ENCODE results near the gene ANTKMT.
A peak's percentile ranks its signal among the peaks of the same experiment; 100 is the strongest.

The ANTKMT gene

DNA sequence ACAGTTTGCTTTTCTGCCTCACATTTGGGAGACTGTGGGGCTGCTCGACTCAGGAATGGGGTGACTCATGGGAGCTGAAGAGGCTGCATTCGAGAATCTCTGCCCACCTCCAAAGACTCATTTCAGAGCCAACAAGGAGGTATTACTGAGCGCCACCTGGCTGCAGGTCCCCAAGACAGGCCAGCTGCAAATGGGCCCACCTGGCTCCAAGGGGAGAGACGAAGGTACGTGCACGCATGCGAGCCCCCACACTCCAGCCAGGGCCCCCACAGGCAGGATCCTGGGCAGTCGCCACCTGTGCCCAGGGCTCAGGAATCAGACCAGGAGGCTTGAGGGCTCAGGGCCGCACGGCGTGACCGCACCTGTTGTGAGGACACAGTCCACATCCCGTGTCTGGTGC, 12.0 kb downstream of the ANTKMT start:
- TF ChIP-seq, protein P1, sequence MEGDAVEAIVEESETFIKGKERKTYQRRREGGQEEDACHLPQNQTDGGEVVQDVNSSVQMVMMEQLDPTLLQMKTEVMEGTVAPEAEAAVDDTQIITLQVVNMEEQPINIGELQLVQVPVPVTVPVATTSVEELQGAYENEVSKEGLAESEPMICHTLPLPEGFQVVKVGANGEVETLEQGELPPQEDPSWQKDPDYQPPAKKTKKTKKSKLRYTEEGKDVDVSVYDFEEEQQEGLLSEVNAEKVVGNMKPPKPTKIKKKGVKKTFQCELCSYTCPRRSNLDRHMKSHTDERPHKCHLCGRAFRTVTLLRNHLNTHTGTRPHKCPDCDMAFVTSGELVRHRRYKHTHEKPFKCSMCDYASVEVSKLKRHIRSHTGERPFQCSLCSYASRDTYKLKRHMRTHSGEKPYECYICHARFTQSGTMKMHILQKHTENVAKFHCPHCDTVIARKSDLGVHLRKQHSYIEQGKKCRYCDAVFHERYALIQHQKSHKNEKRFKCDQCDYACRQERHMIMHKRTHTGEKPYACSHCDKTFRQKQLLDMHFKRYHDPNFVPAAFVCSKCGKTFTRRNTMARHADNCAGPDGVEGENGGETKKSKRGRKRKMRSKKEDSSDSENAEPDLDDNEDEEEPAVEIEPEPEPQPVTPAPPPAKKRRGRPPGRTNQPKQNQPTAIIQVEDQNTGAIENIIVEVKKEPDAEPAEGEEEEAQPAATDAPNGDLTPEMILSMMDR (conservative IDR thresholded peaks at IDR 0.05; ENCODE audit: low read length), result no peak
- no peak for DNase-seq (ENCODE audit: low read depth)
- H3K4me3 ChIP-seq (ENCODE audit: low read length), result no peak overlapping the region

DNA sequence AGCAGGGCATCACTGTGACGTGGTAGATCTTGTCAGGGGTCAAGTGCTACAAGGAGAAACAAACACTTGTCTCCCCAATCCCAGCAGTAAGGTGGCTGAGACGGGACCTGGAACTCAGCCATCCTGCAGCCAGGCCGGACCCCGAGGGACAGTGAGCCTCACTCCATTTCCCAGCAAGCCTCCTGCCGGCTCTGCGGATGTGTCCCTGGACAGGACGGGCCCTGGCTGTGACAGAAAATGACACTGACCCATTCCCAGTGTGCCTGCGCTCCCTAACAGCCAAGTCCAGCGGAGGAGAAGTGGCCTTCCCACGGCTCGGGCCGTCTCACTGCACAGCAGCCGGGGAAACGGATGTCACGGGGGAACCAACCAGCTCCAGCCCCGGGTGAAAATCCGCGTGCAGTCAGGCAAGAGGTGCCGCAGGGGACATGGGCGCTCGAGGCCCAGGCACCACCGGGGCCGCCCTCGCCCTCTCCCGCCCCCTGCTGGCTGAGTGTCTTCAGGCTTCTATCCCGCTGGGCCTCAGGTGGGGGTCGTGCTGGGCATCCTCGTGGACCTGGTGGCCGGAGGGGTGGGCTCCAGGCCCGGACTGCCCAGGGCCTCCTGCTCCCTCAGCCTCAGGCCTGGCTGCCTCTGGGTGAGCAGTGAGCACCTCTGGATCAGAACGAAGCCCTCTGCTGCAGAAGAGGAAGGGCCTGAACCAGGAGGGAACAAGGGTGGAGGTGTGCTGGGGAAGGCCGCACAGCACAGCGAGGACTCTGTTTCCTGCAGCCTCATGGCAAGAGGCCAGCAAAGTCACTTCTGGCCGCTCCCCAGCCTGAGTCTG, 12.6 kb downstream of the ANTKMT start:
- no peak for DNase-seq (ENCODE audit: low read depth)
- TF ChIP-seq, protein P1 (conservative IDR thresholded peaks at IDR 0.05; ENCODE audit: low read length), result peak; percentile 29
- H3K4me3 ChIP-seq (ENCODE audit: low read length), result no peak overlapping the region

- no peak for DNase-seq (ENCODE audit: low read depth)
- TF ChIP-seq, protein P1 (conservative IDR thresholded peaks at IDR 0.05; ENCODE audit: low read length), result no peak
Observed at GRCh38 chr16:734208-734980, 13.4 kb downstream of the ANTKMT start.

GRCh38 chr16:734981-735881, 14.3 kb downstream of the ANTKMT start:
- no peak for DNase-seq (ENCODE audit: low read depth)
- TF ChIP-seq, protein P1 (conservative IDR thresholded peaks at IDR 0.05; ENCODE audit: low read length), result no peak
- no peak overlapping the region for H3K4me3 ChIP-seq (ENCODE audit: low read length)

More at GRCh38 chr16:734208-734980, 13.4 kb downstream of the ANTKMT start:
- H3K4me3 ChIP-seq (ENCODE audit: low read length), result no peak overlapping the region

DNA sequence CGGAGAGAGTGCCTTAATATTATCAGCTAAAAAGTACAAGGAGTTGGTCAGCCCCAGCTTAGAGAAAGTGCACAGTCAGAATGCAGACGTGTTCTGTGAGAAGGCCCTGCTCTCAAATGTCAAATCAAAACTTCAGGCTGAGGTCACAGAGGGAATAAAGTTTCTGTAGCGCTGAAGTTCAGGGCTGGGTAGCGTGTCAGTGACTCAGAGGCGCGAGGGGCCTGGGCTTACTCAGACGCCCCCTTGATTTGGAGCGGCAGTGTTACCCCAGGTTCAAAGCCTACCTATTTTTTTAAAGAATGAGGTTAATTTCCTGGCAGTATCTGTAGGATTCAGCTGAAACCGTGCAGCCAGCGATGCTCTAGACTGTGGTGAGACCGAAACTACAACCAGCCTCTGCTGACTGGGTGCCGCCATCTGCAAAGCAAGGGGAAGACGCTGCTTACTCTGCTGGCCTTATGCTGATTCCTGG, 15.1 kb downstream of the ANTKMT start:
- TF ChIP-seq, protein P1 (conservative IDR thresholded peaks at IDR 0.05; ENCODE audit: low read length), result no peak
- DNase-seq (ENCODE audit: low read depth), result no peak
- no peak overlapping the region for H3K4me3 ChIP-seq (ENCODE audit: low read length)

- no peak for DNase-seq (ENCODE audit: low read depth)
- H3K4me3 ChIP-seq (ENCODE audit: low read length), result no peak overlapping the region
- TF ChIP-seq, protein P1 (conservative IDR thresholded peaks at IDR 0.05; ENCODE audit: low read length), result no peak
Observed at GRCh38 chr16:736936-737481, 16.1 kb downstream of the ANTKMT start.
